Upper lobe of left lung (tissue), 6 donors: Measurements from ENCODE around the gene RGS5. TPM values are rescaled to one million over a fixed set of nuclear protein-coding genes. Genes with fewer than 3 reads are reported as not detected.
A peak's percentile ranks its signal among the peaks of the same experiment; 100 is the strongest.

Experiments used
- ATAC-seq, 2 donors: fragments of 200-7000 bp; cut with Tn5 transposase; one replicate each; pipeline ENCODE4 v1.9.1; 2022; ENCODE audit warnings: mild to moderate bottlenecking in 2 of 2, moderate library complexity in 2 of 2; ENCODE audit not compliant: low FRiP score in 2 of 2
- DNase-seq, 2 donors: peaks; one replicate each; pipeline ENCODE4 v3.0.0-alpha.2; 2019 to 2020
- H3K27ac ChIP-seq, 4 donors: fragments of 200-600 bp; sonication (generic); one replicate each; pipeline ENCODE4 v1.5.1; 2016 to 2019
- H3K27me3 ChIP-seq, 4 donors: fragments of 200-600 bp; sonication (generic); one replicate each; pipeline ENCODE4 v1.5.1; 2017 to 2019
- H3K36me3 ChIP-seq, 4 donors: fragments of 200-600 bp; sonication (generic); one replicate each; pipeline ENCODE4 v1.5.1; 2016 to 2019
- H3K4me1 ChIP-seq, 4 donors: fragments of 200-600 bp; sonication (generic); one replicate each; pipeline ENCODE4 v1.5.1; 2018 to 2019
- H3K4me3 ChIP-seq, 4 donors: fragments of 200-600 bp; sonication (generic); one replicate each; pipeline ENCODE4 v1.5.1; 2017 to 2019; ENCODE audit warnings: mild to moderate bottlenecking in 2 of 4, moderate library complexity in 1 of 4
- H3K9me3 ChIP-seq, 4 donors: fragments of 200-600 bp; sonication (generic); one replicate each; pipeline ENCODE4 v1.5.1; 2018 to 2019
- EP300 ChIP-seq, 4 donors: sonication (generic); formaldehyde crosslinking; IDR thresholded peaks; one replicate each; pipeline ENCODE4 v1.5.1; 2017; ENCODE audit warnings: antibody characterized with exemption in 4 of 4, control low read depth in 2 of 4
- POLR2A ChIP-seq, 4 donors: fragments of 450-650 bp; IDR thresholded peaks; one replicate each; pipeline ENCODE4 v1.5.1; 2016 to 2017; ENCODE audit warnings: antibody characterized with exemption in 4 of 4, mild to moderate bottlenecking in 2 of 4
- POLR2AphosphoS5 ChIP-seq, 2 donors: sonication (generic); formaldehyde crosslinking; IDR thresholded peaks; one replicate each; pipeline ENCODE4 v1.5.1; 2017; ENCODE audit warnings: antibody characterized with exemption in 2 of 2
- WGBS, 2 donors: methylation state at CpG; one replicate each; pipeline ENCODE4 v1.1.5; 2017 to 2018; 5-methylcytosine and 5-hydroxymethylcytosine counted together
- total RNA-seq, 6 donors: library from RNA; depleted of rRNA in 4 of 6; stranded (reverse); fragments of >200 nt in 4 of 6; gene quantifications; one replicate each; pipeline versions ENCODE4 v1.1.0 to v1.2.1, GENCODE V29; 2016 to 2021
- TF ChIP-seq, protein P1 (sequence below), 6 experiments: fragments of 450-650 bp in 4 of 6; fragments of 200-600 bp in 2 of 6; sonication (generic) in 2 of 6; IDR thresholded peaks; one replicate each; pipeline ENCODE4 v1.5.1; 2016 to 2019; ENCODE audit warnings: antibody characterized with exemption in 6 of 6
- donor health status: DM: no; HTN: no; CAD: no; lungs with moderate emphysema.
- donor health status: DM: no; HTN: yes; CAD: no; lungs with severe emphysema.

Gene RGS5
- total RNA-seq, 6 donors from 2014 or later = 30.6 to 65.6 (median 53.5) TPM

DNA sequence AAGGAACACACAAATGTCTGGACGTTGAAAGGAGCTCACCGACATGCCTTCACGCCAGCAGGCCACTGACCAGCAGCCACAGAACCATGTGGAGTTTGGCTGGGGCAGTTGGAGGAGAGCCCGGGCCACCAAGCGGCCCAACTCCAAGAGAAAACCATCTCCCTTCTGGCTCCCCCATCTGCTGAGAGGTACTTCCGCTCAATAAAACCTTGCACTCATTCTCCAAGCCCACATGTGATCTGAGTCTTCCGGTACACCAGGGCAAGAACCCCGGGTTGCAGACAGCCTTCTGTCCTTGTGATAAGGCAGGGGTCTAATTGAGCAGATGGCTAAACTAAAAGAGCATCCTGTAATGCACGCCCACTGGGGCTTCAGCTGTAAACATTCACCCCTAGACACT is 109.1 kb downstream of the RGS5 start:
- H3K9me3 ChIP-seq = no peaks in the 10 kb centered on the region

DNA sequence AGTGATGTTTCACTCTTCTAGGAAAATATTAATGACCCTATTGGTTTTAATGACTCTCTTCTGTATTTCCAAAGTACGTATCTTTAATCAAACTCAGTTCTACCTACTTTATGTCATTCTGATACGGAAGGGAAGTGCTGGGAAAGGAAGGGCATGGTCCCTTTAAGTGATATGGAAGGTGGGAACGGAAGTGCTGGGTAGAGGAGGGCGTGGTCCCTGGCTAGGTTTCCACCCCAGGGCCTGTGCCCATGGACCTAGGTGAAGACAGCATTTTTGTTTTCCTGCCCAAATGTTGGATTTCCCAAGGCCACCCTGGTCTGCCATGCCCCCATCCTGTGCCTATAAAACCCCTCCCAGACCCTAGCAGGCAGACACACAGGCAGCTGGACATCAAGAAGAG is 109.5 kb downstream of the RGS5 start:
- Histone ChIP-seq H3K4me1 (no peaks in the 10 kb centered on the region), H3K27ac (no peak overlapping the region), H3K9me3 (no peaks in the 10 kb centered on the region), H3K36me3 (no peaks in the 10 kb centered on the region), H3K4me3 (no peak overlapping the region), H3K27me3 (no peaks in the 10 kb centered on the region)
- 66 to 73% methylated on average over 4 of the region's 4 CpGs for WGBS, 2 donors
- TF ChIP-seq, protein P1, sequence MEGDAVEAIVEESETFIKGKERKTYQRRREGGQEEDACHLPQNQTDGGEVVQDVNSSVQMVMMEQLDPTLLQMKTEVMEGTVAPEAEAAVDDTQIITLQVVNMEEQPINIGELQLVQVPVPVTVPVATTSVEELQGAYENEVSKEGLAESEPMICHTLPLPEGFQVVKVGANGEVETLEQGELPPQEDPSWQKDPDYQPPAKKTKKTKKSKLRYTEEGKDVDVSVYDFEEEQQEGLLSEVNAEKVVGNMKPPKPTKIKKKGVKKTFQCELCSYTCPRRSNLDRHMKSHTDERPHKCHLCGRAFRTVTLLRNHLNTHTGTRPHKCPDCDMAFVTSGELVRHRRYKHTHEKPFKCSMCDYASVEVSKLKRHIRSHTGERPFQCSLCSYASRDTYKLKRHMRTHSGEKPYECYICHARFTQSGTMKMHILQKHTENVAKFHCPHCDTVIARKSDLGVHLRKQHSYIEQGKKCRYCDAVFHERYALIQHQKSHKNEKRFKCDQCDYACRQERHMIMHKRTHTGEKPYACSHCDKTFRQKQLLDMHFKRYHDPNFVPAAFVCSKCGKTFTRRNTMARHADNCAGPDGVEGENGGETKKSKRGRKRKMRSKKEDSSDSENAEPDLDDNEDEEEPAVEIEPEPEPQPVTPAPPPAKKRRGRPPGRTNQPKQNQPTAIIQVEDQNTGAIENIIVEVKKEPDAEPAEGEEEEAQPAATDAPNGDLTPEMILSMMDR (IDR thresholded peaks at IDR 0.05) = no peak
- no peak for TF ChIP-seq EP300 (IDR thresholded peaks at IDR 0.05)
- TF ChIP-seq POLR2AphosphoS5 (IDR thresholded peaks at IDR 0.05) = no peak
- no peak for TF ChIP-seq POLR2A (IDR thresholded peaks at IDR 0.05)
- no peak for DNase-seq
- no peak for ATAC-seq

More for the DNA sequence above, 109.1 kb downstream of the RGS5 start:
- no peaks in the 10 kb centered on the region for H3K27me3 ChIP-seq
- ATAC-seq (no peak), DNase-seq (peak in 1 of 2 donors; percentile 6)
- WGBS, 2 donors = 88 to 95% methylated on average over 8 of the region's 9 CpGs
- H3K27ac ChIP-seq = no peak overlapping the region
- no peak overlapping the region for H3K4me3 ChIP-seq
- no peaks in the 10 kb centered on the region for H3K36me3 ChIP-seq
- H3K4me1 ChIP-seq = no peaks in the 10 kb centered on the region
- no peak for TF ChIP-seq POLR2AphosphoS5 (IDR thresholded peaks at IDR 0.05)
- TF ChIP-seq, protein P1 (IDR thresholded peaks at IDR 0.05) = no peak
- no peak for TF ChIP-seq POLR2A (IDR thresholded peaks at IDR 0.05)
- no peak for TF ChIP-seq EP300 (IDR thresholded peaks at IDR 0.05)

Other genes with a start within 250 kb of the RGS5 start
- gene RGS4, start 133.6 kb downstream of the RGS5 start, total RNA-seq = 1 to 10 TPM in 2 of 6 donors, under 1 TPM in 2, not detected in 2; 0.30 to 2.2 (median 0.93) TPM
- gene NUF2, start 119.0 kb upstream of the RGS5 start, total RNA-seq = 1 to 10 TPM in 4 of 6 donors, under 1 TPM in 2; 0.69 to 6.3 (median 1.4) TPM